Naive B cell (primary cell): ENCODE measurements around the gene RAD51AP2. TPM values are rescaled to one million over a fixed set of nuclear protein-coding genes. Genes with fewer than 3 reads are reported as not detected.

Source experiments
- ATAC-seq, 2 donors: fragments of 150-1000 bp; cut with Tn5 transposase; 2 replicates each; pipeline ENCODE4 v1.10.0; 2021; ENCODE audit warnings: low read depth in 2 of 2, mild to moderate bottlenecking in 2 of 2, moderate library complexity in 2 of 2
- DNase-seq: peaks from one replicate; pipeline ENCODE4 v3.0.0; 2022
- H3K27ac Mint-ChIP-seq, 6 donors: one replicate each; pipeline ENCODE4 v1.8.0; 2020 to 2022; ENCODE audit warnings: mild to moderate bottlenecking in 6 of 6, mixed read lengths in 6 of 6, moderate library complexity in 5 of 6, inconsistent platforms in 2 of 6
- H3K27me3 Mint-ChIP-seq, 3 donors: one replicate each; pipeline ENCODE4 v1.8.0; 2021 to 2022; ENCODE audit warnings: mixed read lengths in 3 of 3, mild to moderate bottlenecking in 1 of 3
- H3K36me3 Mint-ChIP-seq, 2 donors: one replicate each; pipeline ENCODE4 v1.8.0; 2020 to 2022; ENCODE audit warnings: mixed read lengths in 2 of 2, inconsistent platforms in 1 of 2, mild to moderate bottlenecking in 1 of 2
- H3K4me1 Mint-ChIP-seq, 3 donors: one replicate each; pipeline ENCODE4 v1.8.0; 2020 to 2022; ENCODE audit warnings: mixed read lengths in 3 of 3, inconsistent platforms in 1 of 3, mild to moderate bottlenecking in 1 of 3, moderate library complexity in 1 of 3
- H3K4me3 Mint-ChIP-seq, 8 donors: one replicate each; pipeline ENCODE4 v1.8.0; 2020 to 2022; ENCODE audit warnings: mild to moderate bottlenecking in 8 of 8, mixed read lengths in 8 of 8, moderate library complexity in 8 of 8, inconsistent platforms in 2 of 8
- H3K9me3 Mint-ChIP-seq, 7 donors: one replicate each; pipeline ENCODE4 v1.8.0; 2020 to 2022; ENCODE audit warnings: mixed read lengths in 7 of 7, mild to moderate bottlenecking in 5 of 7, inconsistent platforms in 2 of 7, moderate library complexity in 1 of 7
- polyA plus RNA-seq, 6 donors: library from polyadenylated mRNA; unstranded; fragments of 300-500 nt; fragmentation: Illumina TruSeq; gene quantifications; one replicate each; pipeline ENCODE4 v1.2.3, GENCODE V29; 2021; ENCODE audit warnings: low read depth in 6 of 6

RAD51AP2 gene
- polyA plus RNA-seq, 6 donors from 2014 or later = not detected

- H3K27ac Mint-ChIP-seq = peak overlapping the region in 1 of 6 donors; percentile 2
- no peaks in the 10 kb centered on the region for H3K36me3 Mint-ChIP-seq
- H3K4me3 Mint-ChIP-seq = no peak overlapping the region
- H3K9me3 Mint-ChIP-seq = peaks cover 0 to 4% (median 0%) of the 10 kb centered on the region in 7 donors
- no peak for DNase-seq
- no peak for ATAC-seq
- H3K4me1 Mint-ChIP-seq = peaks cover 8 to 18% (median 11%) of the 10 kb centered on the region in 3 donors
- H3K27me3 Mint-ChIP-seq = peaks cover 47 to 68% (median 61%) of the 10 kb centered on the region in 3 donors
These were observed 25.0 kb upstream of the RAD51AP2 start for GRCh38 chr2:17543131-17543660.

- Mint-ChIP-seq H3K27ac (no peak overlapping the region), H3K36me3 (no peaks in the 10 kb centered on the region), H3K9me3 (peaks cover 0 to 4% (median 0%) of the 10 kb centered on the region in 7 donors), H3K4me3 (no peak overlapping the region), H3K27me3 (peaks cover 47 to 68% (median 61%) of the 10 kb centered on the region in 3 donors), H3K4me1 (peaks cover 8 to 19% (median 11%) of the 10 kb centered on the region in 3 donors)
- DNase-seq = no peak
- ATAC-seq = no peak
These were observed 24.2 kb upstream of the RAD51AP2 start for GRCh38 chr2:17542471-17542870.

- Mint-ChIP-seq H3K27me3 (peaks cover 51 to 70% (median 62%) of the 10 kb centered on the region in 3 donors), H3K27ac (peak overlapping the region in 2 of 6 donors; percentile 4 to 19), H3K4me1 (peaks cover 8 to 19% (median 11%) of the 10 kb centered on the region in 3 donors), H3K9me3 (peaks cover 0 to 4% (median 0%) of the 10 kb centered on the region in 7 donors), H3K4me3 (no peak overlapping the region), H3K36me3 (no peaks in the 10 kb centered on the region)
- DNase-seq = no peak
- no peak for ATAC-seq
These were observed 23.3 kb upstream of the RAD51AP2 start for GRCh38 chr2:17541531-17541950.

- peaks cover 0 to 4% (median 0%) of the 10 kb centered on the region in 7 donors for H3K9me3 Mint-ChIP-seq
- peak overlapping the region in 1 of 8 donors; percentile 38 for H3K4me3 Mint-ChIP-seq
These were observed 22.7 kb upstream of the RAD51AP2 start for GRCh38 chr2:17540813-17541530.

GRCh38 chr2:17540093-17540812 lies 22.0 kb upstream of the RAD51AP2 start, which contains the start of gene VSNL1:
Gene VSNL1 (plus strand): TSS chr2:17540696. CDS start chr2:17592075, 51,379 bp downstream.
- DNase-seq (no peak), ATAC-seq (no peak)
- Mint-ChIP-seq H3K9me3 (peaks cover 0 to 4% (median 0%) of the 10 kb centered on the region in 7 donors), H3K36me3 (no peaks in the 10 kb centered on the region), H3K27me3 (peaks cover 57 to 81% (median 68%) of the 10 kb centered on the region in 3 donors), H3K27ac (peak within 1 kb of the TSS in 2 of 6 donors; percentile 4 to 19), H3K4me1 (peaks cover 8 to 19% (median 11%) of the 10 kb centered on the region in 3 donors), H3K4me3 (peak within 1 kb of the TSS in 3 of 8 donors; percentile 32 to 38 (median 36))

More at GRCh38 chr2:17540813-17541530, 22.7 kb upstream of the RAD51AP2 start:
- no peaks in the 10 kb centered on the region for H3K36me3 Mint-ChIP-seq
- no peak overlapping the region for H3K27ac Mint-ChIP-seq
- no peak for ATAC-seq
- peaks cover 57 to 76% (median 62%) of the 10 kb centered on the region in 3 donors for H3K27me3 Mint-ChIP-seq
- peaks cover 8 to 19% (median 11%) of the 10 kb centered on the region in 3 donors for H3K4me1 Mint-ChIP-seq
- DNase-seq = no peak

- no peak for ATAC-seq
- no peak for DNase-seq
- Mint-ChIP-seq H3K27me3 (peaks cover 62 to 87% (median 74%) of the 10 kb centered on the region in 3 donors), H3K9me3 (peaks cover 0 to 4% (median 0%) of the 10 kb centered on the region in 7 donors), H3K27ac (no peak overlapping the region), H3K4me1 (peaks cover 8 to 19% (median 11%) of the 10 kb centered on the region in 3 donors), H3K4me3 (peak overlapping the region in 3 of 8 donors; percentile 32 to 38 (median 36)), H3K36me3 (no peaks in the 10 kb centered on the region)
These were observed 21.4 kb upstream of the RAD51AP2 start for GRCh38 chr2:17539611-17540092.

- no peak for ATAC-seq
- H3K36me3 Mint-ChIP-seq = no peaks in the 10 kb centered on the region
- peaks cover 61 to 82% (median 72%) of the 10 kb centered on the region in 3 donors for H3K27me3 Mint-ChIP-seq
- H3K4me1 Mint-ChIP-seq = peaks cover 8 to 19% (median 11%) of the 10 kb centered on the region in 3 donors
- no peak overlapping the region for H3K4me3 Mint-ChIP-seq
- no peak overlapping the region for H3K27ac Mint-ChIP-seq
- DNase-seq = no peak
- H3K9me3 Mint-ChIP-seq = peaks cover 0 to 4% (median 0%) of the 10 kb centered on the region in 7 donors
These were observed 20.8 kb upstream of the RAD51AP2 start for GRCh38 chr2:17538844-17539554.

- no peaks in the 10 kb centered on the region for H3K36me3 Mint-ChIP-seq
These were observed 20.0 kb upstream of the RAD51AP2 start for GRCh38 chr2:17538022-17538843.

GRCh38 chr2:17536416-17536815 lies 18.2 kb upstream of the RAD51AP2 start:
- H3K9me3 Mint-ChIP-seq = peaks cover 0 to 4% (median 0%) of the 10 kb centered on the region in 7 donors
- ATAC-seq (no peak), DNase-seq (no peak)
- H3K27me3 Mint-ChIP-seq = peaks cover 49 to 70% (median 58%) of the 10 kb centered on the region in 3 donors
- H3K36me3 Mint-ChIP-seq = no peaks in the 10 kb centered on the region
- no peak overlapping the region for H3K4me3 Mint-ChIP-seq
- H3K4me1 Mint-ChIP-seq = peaks cover 8 to 16% (median 11%) of the 10 kb centered on the region in 3 donors
- H3K27ac Mint-ChIP-seq = no peak overlapping the region

More at GRCh38 chr2:17538022-17538843, 20.0 kb upstream of the RAD51AP2 start:
- Mint-ChIP-seq H3K27ac (no peak overlapping the region), H3K9me3 (peaks cover 0 to 4% (median 0%) of the 10 kb centered on the region in 7 donors), H3K27me3 (peaks cover 58 to 77% (median 68%) of the 10 kb centered on the region in 3 donors), H3K4me3 (no peak overlapping the region), H3K4me1 (peaks cover 8 to 19% (median 11%) of the 10 kb centered on the region in 3 donors)
- no peak for ATAC-seq
- no peak for DNase-seq

- Mint-ChIP-seq H3K36me3 (no peaks in the 10 kb centered on the region), H3K27me3 (peaks cover 32 to 50% (median 37%) of the 10 kb centered on the region in 3 donors), H3K4me3 (no peak overlapping the region), H3K9me3 (peaks cover 0 to 2% (median 0%) of the 10 kb centered on the region in 7 donors), H3K4me1 (peaks cover 0 to 4% (median 0%) of the 10 kb centered on the region in 3 donors), H3K27ac (no peak overlapping the region)
- no peak for DNase-seq
- ATAC-seq = no peak
These were observed 15.3 kb upstream of the RAD51AP2 start for GRCh38 chr2:17533546-17533945.

- H3K4me1 Mint-ChIP-seq = no peaks in the 10 kb centered on the region
- H3K27me3 Mint-ChIP-seq = peaks cover 14 to 31% (median 30%) of the 10 kb centered on the region in 3 donors
- ATAC-seq = no peak
- no peak overlapping the region for H3K4me3 Mint-ChIP-seq
- H3K27ac Mint-ChIP-seq = no peak overlapping the region
- no peaks in the 10 kb centered on the region for H3K9me3 Mint-ChIP-seq
- DNase-seq = no peak
- H3K36me3 Mint-ChIP-seq = no peaks in the 10 kb centered on the region
These were observed 11.5 kb upstream of the RAD51AP2 start for GRCh38 chr2:17529771-17530170.

GRCh38 chr2:17522303-17522702 lies 4.1 kb upstream of the RAD51AP2 start:
- Mint-ChIP-seq H3K4me1 (peaks cover 0 to 5% (median 0%) of the 10 kb centered on the region in 3 donors), H3K9me3 (peaks cover 0 to 2% (median 0%) of the 10 kb centered on the region in 7 donors), H3K4me3 (no peak overlapping the region), H3K36me3 (no peaks in the 10 kb centered on the region), H3K27me3 (peaks cover 37 to 58% (median 57%) of the 10 kb centered on the region in 3 donors), H3K27ac (no peak overlapping the region)
- DNase-seq (no peak), ATAC-seq (no peak)
